SK-N-SH (cell line): ENCODE data around the gene TNIP2. TPM values are rescaled to one million over a fixed set of nuclear protein-coding genes. Genes with fewer than 3 reads are reported as not detected.

Experiments used
- CTCF ChIA-PET: fragments of 300-600, 350-600 bp; formaldehyde crosslinking; extraction: SDS; loops from one replicate; lab custom pipeline; 2021; lab: Yijun Ruan, JAX
- POLR2A ChIA-PET: fragments of 350-600 bp; sonication (Branson Sonifier 250); formaldehyde crosslinking; extraction: SDS; loops from one replicate; lab custom pipeline; 2020; ENCODE audit warnings: antibody characterized with exemption, inconsistent platforms; lab: Yijun Ruan, JAX
- DNase-seq: peaks from one replicate; pipeline ENCODE4 v3.0.0; 2012
- H2AFZ ChIP-seq: fragments of 200-600 bp; sonication (generic); 2 replicates; pipeline ENCODE4 v1.8.1; 2016; ENCODE audit warnings: antibody characterized with exemption, mild to moderate bottlenecking, low read depth
- H3F3A ChIP-seq: fragments of 200-600 bp; sonication (generic); replicated peaks from 2 replicates; pipeline ENCODE3; 2016; ENCODE audit warnings: antibody characterized with exemption, mild to moderate bottlenecking; ENCODE audit not compliant: insufficient read depth
- H3K27ac ChIP-seq, 2 experiments: fragments of 200-500 bp in 1 of 2; fragments of 200-600 bp in 1 of 2; sonication (Bioruptor generic) in 1 of 2; sonication (generic), shearing (Covaris generic) in 1 of 2; 2 replicates each; pipeline versions ENCODE4 v1.5.1 to v1.6.1; 2014 to 2016; ENCODE audit warnings: low read depth in 2 of 2, inconsistent platforms in 1 of 2, low read length in 1 of 2, mild to moderate bottlenecking in 1 of 2, mixed read lengths in 1 of 2
- H3K27me3 ChIP-seq: fragments of 200-600 bp; sonication (generic), shearing (Covaris generic); 2 replicates; pipeline ENCODE4 v1.6.1; 2016; ENCODE audit warnings: mixed run types; ENCODE audit not compliant: insufficient read depth
- H3K36me3 ChIP-seq, 2 experiments: fragments of 200-500 bp in 1 of 2; fragments of 200-600 bp in 1 of 2; sonication (Bioruptor generic) in 1 of 2; sonication (generic) in 1 of 2; replicated peaks in 1 of 2; 2 replicates each; pipeline versions ENCODE3 to v1.5.1; 2014 to 2016; ENCODE audit warnings: low read length in 1 of 2, mild to moderate bottlenecking in 1 of 2; ENCODE audit not compliant: insufficient read depth in 2 of 2, control insufficient read depth in 1 of 2
- H3K4me1 ChIP-seq, 2 experiments: fragments of 200-500 bp in 1 of 2; fragments of 200-600 bp in 1 of 2; sonication (Bioruptor generic) in 1 of 2; sonication (generic), shearing (Covaris generic) in 1 of 2; 2 replicates each; pipeline versions ENCODE4 v1.5.1 to v1.6.1; 2014 to 2016; ENCODE audit warnings: low read depth in 1 of 2, low read length in 1 of 2, mixed run types in 1 of 2; ENCODE audit not compliant: insufficient read depth in 2 of 2, control insufficient read depth in 1 of 2
- H3K4me2 ChIP-seq: fragments of 200-600 bp; sonication (generic), shearing (Covaris generic); 2 replicates; pipeline ENCODE4 v1.6.1; 2017; ENCODE audit warnings: mixed run types
- H3K4me3 ChIP-seq, 2 experiments: fragments of 200-500 bp in 1 of 2; fragments of 200-600 bp in 1 of 2; sonication (Bioruptor generic) in 1 of 2; sonication (generic), shearing (Covaris generic) in 1 of 2; 2 replicates each; pipeline versions ENCODE4 v1.5.1 to v1.8.1; 2014 to 2016; ENCODE audit warnings: low read depth in 2 of 2, inconsistent platforms in 1 of 2, low read length in 1 of 2, mild to moderate bottlenecking in 1 of 2, mixed read lengths in 1 of 2, moderate library complexity in 1 of 2
- H3K79me2 ChIP-seq: fragments of 200-600 bp; sonication (generic); 2 replicates; pipeline ENCODE4 v1.8.1; 2017; ENCODE audit warnings: mild to moderate bottlenecking; ENCODE audit not compliant: insufficient read depth
- H3K9ac ChIP-seq: fragments of 200-600 bp; sonication (generic); 2 replicates; pipeline ENCODE4 v1.6.1; 2017; ENCODE audit warnings: mixed run types
- H3K9me2 ChIP-seq: fragments of 200-600 bp; sonication (generic); 2 replicates; pipeline ENCODE4 v1.6.1; 2017; ENCODE audit warnings: mixed run types
- H3K9me3 ChIP-seq: fragments of 200-600 bp; sonication (generic); 2 replicates; pipeline ENCODE4 v1.6.1; 2017; ENCODE audit warnings: mixed run types, mild to moderate bottlenecking, moderate library complexity
- H4K20me1 ChIP-seq: fragments of 200-600 bp; sonication (generic); 2 replicates; pipeline ENCODE4 v1.6.1; 2017; ENCODE audit warnings: mild to moderate bottlenecking, mixed run types; ENCODE audit not compliant: insufficient read depth
- CHD2 ChIP-seq: fragments of 150-350 bp; IDR thresholded peaks from 2 replicates; pipeline ENCODE4 v1.6.1; 2018; ENCODE audit warnings: low read length; ENCODE audit not compliant: partially characterized antibody
- CTCF ChIP-seq: fragments of 200-600 bp; sonication (generic); IDR thresholded peaks from 2 replicates; pipeline ENCODE4 v1.6.1; 2017; ENCODE audit warnings: antibody characterized with exemption, mild to moderate bottlenecking, moderate library complexity
- JUND ChIP-seq: IDR thresholded peaks from 2 replicates; pipeline ENCODE4 v1.4.0; 2012
- MXI1 ChIP-seq: IDR thresholded peaks from 2 replicates; pipeline ENCODE4 v1.6.1; 2012; ENCODE audit warnings: mild to moderate bottlenecking, low read depth, low read length, improper control_type of control experiment
- NRF1 ChIP-seq: IDR thresholded peaks from 2 replicates; pipeline ENCODE4 v1.6.1; 2012; ENCODE audit warnings: low read depth, mild to moderate bottlenecking, low read length
- RAD21 ChIP-seq: IDR thresholded peaks from 2 replicates; pipeline ENCODE4 v1.6.1; 2012; ENCODE audit warnings: mild to moderate bottlenecking, low read length
- RCOR1 ChIP-seq: fragments of 150-350 bp; IDR thresholded peaks from 2 replicates; pipeline ENCODE4 v1.6.1; 2017; ENCODE audit warnings: antibody characterized with exemption, low read length
- TAF1 ChIP-seq: IDR thresholded peaks from 2 replicates; pipeline ENCODE4 v1.6.1; 2012; ENCODE audit warnings: low read depth, mild to moderate bottlenecking, low read length, moderate library complexity, borderline replicate concordance
- TCF12 ChIP-seq: IDR thresholded peaks from 2 replicates; pipeline ENCODE4 v1.4.0; 2012
- TEAD4 ChIP-seq: IDR thresholded peaks from 2 replicates; pipeline ENCODE4 v1.4.0; 2012; ENCODE audit warnings: mild to moderate bottlenecking, borderline replicate concordance; ENCODE audit not compliant: insufficient read depth
- USF2 ChIP-seq: fragments of 150-350 bp; IDR thresholded peaks from 2 replicates; pipeline ENCODE4 v1.6.1; 2017; ENCODE audit warnings: antibody characterized with exemption, low read length, low read depth, borderline replicate concordance
- ZBTB33 ChIP-seq: IDR thresholded peaks from 2 replicates; pipeline ENCODE4 v1.4.0; 2012; ENCODE audit warnings: low read depth, borderline replicate concordance
- WGBS: methylation state at CpG from one replicate; pipeline ENCODE4 v1.1.6; 2017; ENCODE audit warnings: low lambda C conversion rate; 5-methylcytosine and 5-hydroxymethylcytosine counted together
- polyA plus RNA-seq, 3 experiments: library from polyadenylated mRNA; depleted of rRNA; stranded (reverse); fragments of >200 nt; gene quantifications; 2 replicates each; pipeline ENCODE4 v1.2.3, GENCODE V29; 2012

The TNIP2 gene
- polyA plus RNA-seq, 1 of the 3 experiments (the other 2 are of a cell fraction), result 78.9 TPM

- no peak for TF ChIP-seq USF2
- no peak for TF ChIP-seq TEAD4
- no peak for TF ChIP-seq RCOR1
- TF ChIP-seq TCF12, result no peak
Measured at GRCh38 chr4:2743518-2744445, 12.4 kb downstream of the TNIP2 start (continued).

- no peak for DNase-seq
Measured at GRCh38 chr4:2742823-2743517, 13.2 kb downstream of the TNIP2 start.

More at GRCh38 chr4:2742823-2743517, 13.2 kb downstream of the TNIP2 start:
- no peaks in the 10 kb centered on the region for H3K9me2 ChIP-seq
- no peaks in the 10 kb centered on the region for H3K9me3 ChIP-seq
- peaks cover 3 to 54% of the 10 kb centered on the region in 2 experiments for H3K36me3 ChIP-seq
- CTCF ChIA-PET, result no interaction called here
- H3K4me2 ChIP-seq, result no peak overlapping the region
- WGBS, result 73% methylated on average over 4 of the region's 6 CpGs
- no peak overlapping the region for H3K9ac ChIP-seq
- no peak overlapping the region; a peak in 1 of 4 replicates for H3K27ac ChIP-seq
- TF ChIP-seq TAF1, result no peak
- no peak for TF ChIP-seq NRF1
- TF ChIP-seq ZBTB33, result no peak
- TF ChIP-seq JUND, result no peak
- no peak for TF ChIP-seq CHD2
- TF ChIP-seq CTCF, result no peak
- TF ChIP-seq TCF12, result no peak
- TF ChIP-seq MXI1, result no peak
- no peak for TF ChIP-seq TEAD4
- no peak for TF ChIP-seq RAD21
- TF ChIP-seq, all 33 proteins: peak for 0
- H3F3A ChIP-seq, result peaks cover 5% of the 10 kb centered on the region
- no peaks in the 10 kb centered on the region for H3K27me3 ChIP-seq
- H3K4me1 ChIP-seq, result peaks cover 0 to 10% of the 10 kb centered on the region in 2 experiments; a peak in 2 of 4 replicates
- POLR2A ChIA-PET, result no interaction called here
- H3K4me3 ChIP-seq, result no peak overlapping the region
- no peaks in the 10 kb centered on the region for H4K20me1 ChIP-seq
- no peak overlapping the region for H2AFZ ChIP-seq
- 0 out of 2 replicates have a peak, but pooled peaks cover 3% of the 10 kb centered on the region for H3K79me2 ChIP-seq
